Fibroblast of lung (primary cell): ENCODE data around the gene BLZF1.

Source experiments
- CTCF ChIP-seq, 2 donors: IDR thresholded peaks in 1 of 2; conservative IDR thresholded peaks in 1 of 2; 1 replicate in 1 of 2; 2 replicates in 1 of 2; pipeline ENCODE4 v1.5.1; 2011 to 2012; ENCODE audit warnings: low read length in 2 of 2, control low read depth in 1 of 2, inconsistent platforms in 1 of 2, low read depth in 1 of 2, mild to moderate bottlenecking in 1 of 2
- EZH2 ChIP-seq: IDR thresholded peaks from 2 replicates; pipeline ENCODE4 v1.5.1; 2012; ENCODE audit warnings: low read length, control low read depth, mild to moderate bottlenecking; ENCODE audit errors: missing control alignments

DNA sequence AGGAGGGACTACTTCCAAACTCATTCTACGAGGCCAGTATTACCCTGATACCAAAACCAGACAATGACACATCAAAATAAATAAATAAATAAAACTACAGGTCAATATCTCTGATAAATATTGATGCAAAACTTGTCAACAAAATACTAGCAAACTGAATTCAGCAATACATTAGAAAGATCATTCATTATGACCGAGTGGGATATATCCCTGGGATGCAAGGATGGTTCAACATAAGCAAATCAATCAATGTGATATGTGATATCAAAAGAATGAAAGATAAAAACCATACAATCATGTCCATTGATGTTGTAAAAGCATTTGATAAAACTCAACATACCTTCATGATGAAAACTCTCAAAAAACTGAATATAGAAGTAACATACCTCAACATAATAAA lies 37.1 kb upstream of the BLZF1 start:
- TF ChIP-seq CTCF (conservative IDR thresholded peaks at IDR 0.05 in 1 of 2, IDR thresholded peaks at IDR 0.05 in 1 of 2; ENCODE audit: low read depth in 1 of 2, low read length in 2 of 2) = no peak
- TF ChIP-seq EZH2 = no peak
